HG03103 (cell line): Measurements from ENCODE around the gene ZFAND2A.
"Not testable (repeated sequence)": the region's sequence is repeated elsewhere in the genome, so short reads cannot be mapped to it uniquely, and the experiment has no call there.

Source experiments
- ATAC-seq: cut with Tn5 transposase; IDR thresholded peaks from one replicate; pipeline ENCODE4 v1.9.1; 2021; ENCODE audit warnings: low read depth; ENCODE audit not compliant: unreplicated experiment

ZFAND2A gene, protein sequence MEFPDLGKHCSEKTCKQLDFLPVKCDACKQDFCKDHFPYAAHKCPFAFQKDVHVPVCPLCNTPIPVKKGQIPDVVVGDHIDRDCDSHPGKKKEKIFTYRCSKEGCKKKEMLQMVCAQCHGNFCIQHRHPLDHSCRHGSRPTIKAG

DNA sequence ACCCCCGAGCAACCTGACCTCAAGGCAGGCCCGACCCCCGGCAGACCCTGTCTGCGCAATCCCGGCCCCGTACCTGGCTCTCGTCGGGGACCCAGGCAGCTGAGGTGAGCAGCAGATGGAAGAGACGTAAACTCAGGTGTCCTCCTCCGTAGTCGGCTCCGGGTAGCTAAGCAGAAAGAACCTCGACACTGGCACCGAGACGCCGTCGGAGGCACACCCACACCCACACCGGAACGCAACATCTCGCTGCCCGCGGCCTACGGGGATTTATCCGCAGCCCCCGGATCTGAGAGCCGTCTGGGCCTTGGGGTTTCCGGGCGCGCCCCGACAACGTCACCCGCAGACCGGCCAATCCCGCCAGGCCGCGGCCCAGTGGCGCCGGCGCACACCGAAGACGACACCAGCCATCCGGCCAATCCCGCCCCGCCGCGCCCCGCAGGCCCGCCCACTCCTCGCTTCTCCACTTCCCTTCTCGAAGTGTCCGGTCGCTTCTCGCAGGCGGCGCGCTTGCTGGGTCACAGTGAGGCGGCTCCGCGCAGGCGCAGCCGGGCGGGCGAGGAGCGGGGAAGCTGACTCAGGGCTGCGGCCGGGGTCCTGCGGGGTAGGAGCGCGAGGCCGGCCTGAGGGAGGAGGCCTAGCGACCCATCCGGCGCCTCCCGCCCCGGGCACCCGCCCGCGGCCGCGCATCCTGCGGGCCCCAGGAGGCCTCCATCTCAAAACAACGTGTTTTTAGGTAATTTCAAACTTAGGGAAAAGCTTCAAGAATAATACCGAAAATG lies at the start of gene ZFAND2A:
Gene ZFAND2A, minus strand, starts transcription at position 306 of the 779 bp plus-strand sequence. CDS start 1,984 bp downstream, outside the sequence.
- ATAC-seq = peak; percentile 92

DNA sequence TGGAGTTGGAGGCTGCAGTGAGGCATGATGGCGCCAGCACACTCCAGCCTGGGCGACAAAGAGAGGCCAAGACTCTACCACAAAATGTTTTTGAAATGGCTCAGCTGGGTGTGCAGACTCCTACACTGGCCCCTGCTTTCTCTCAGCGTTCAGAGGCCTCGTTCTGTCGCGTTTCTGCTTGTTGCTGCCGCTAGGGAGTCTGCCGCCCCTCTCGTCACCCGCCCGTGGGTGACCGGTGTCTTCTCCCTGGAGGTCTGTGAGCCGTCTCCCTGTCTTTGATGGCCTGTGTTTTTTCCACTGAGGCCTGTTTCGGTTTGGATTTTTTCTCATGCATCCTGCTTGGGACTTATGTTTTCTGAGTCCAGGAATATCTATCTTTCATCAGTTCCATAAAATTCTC lies 49.1 kb upstream of the ZFAND2A start:
- no peak for ATAC-seq

GRCh38 chr7:1205742-1206141 lies 45.7 kb upstream of the ZFAND2A start:
- not testable (repeated sequence) for ATAC-seq

DNA sequence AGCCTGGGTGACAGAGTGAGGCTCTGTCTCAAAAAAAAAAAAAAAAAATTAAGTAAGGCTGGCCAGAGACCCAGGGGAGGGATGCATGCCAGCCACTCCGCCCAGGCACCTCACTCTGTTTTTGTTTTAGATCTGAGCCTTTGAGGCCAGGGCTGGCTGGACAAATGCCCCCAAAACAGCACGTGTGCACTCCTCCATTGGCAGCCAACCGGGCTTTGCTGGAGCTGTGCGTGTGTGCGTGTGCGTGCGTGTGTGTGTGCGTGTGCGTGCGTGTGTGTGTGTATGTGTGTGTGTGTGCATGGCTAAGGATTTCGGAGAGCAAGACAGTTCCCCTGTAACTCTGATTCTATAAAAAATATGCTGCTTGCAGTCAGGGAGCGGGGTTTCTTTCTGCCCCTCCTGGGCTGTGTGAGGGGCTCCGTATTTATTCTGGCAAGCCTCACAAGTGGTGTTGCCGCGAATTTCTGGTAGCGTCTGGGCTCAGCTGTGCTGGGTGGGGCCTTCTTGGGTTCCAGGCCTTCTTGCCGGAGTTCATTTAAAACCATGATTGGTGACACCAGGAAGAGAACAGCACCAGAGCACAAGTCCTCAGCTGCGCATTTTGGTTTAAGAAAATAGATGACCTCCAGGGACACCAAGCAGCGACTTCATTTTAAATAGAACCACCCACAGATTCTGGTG lies 44.6 kb upstream of the ZFAND2A start:
- ATAC-seq = no peak

GRCh38 chr7:1202914-1203313 lies 42.9 kb upstream of the ZFAND2A start:
- ATAC-seq = not testable (repeated sequence)

DNA sequence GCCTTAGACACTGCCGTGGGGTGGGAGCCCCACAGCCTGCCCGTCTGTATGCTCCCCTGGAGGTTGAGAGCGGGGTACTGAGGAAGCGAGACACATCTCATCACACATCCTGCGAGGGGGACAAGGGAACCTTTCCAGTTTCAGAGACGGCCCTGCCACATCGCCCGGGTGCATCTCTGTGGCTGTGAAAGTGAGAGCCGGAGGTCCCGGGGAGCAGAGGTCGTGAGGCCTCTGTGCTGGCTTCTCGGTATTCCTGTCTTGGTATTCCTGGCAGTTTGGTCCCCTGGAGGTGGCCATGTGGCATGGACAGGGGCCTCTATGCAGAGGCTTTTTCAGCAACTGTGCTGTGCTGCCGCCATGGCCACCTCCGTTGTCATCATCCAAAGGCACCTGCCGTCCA lies 41.9 kb upstream of the ZFAND2A start:
- no peak for ATAC-seq

DNA sequence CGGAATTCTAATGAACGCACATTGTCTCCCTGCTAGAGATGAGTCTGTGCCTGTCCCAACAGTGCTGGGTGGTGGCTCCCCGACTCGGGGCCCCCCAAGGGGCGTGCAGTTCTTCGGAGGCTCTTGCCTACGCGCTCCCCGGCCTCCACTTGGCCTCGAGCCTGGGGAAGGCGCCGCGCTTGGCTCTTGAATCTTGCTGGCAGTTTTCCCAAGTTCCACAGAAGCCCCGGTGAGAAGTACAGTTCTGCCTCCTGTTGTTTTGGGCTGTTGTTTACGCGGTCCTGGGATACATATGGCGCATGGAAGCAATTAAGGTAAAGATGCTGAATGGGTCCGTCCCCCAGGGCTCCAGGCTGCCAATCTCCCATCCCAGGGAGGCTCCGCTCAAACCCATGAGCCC lies 40.0 kb upstream of the ZFAND2A start:
- no peak for ATAC-seq

DNA sequence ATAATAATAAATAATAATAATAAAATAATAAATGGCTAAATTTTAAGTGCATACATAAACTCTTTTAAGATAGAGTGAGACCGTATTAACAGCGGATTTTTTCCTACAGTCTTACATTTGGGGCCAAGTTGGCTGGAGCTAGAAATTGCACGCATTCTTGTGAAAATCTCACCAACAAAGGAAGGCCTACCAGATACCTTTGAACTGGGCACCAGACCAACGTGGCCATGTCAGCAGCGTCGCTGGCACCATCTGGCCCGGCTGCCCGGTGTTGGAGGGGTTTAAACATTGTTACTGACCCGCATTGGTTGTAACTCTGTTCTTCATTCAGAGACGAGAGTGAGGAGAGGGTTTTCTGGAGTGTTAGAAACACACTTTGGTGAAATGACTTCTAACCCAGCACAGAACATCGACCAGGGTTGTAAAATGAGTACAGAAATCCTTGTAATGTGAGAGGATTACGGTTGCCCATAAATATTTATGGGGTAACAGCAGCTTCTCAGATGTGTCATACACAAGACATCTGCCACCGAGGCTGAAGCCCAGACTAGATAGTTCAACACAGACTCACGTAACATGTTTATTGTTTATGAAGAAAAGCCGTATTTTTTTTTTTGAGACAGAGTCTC lies 38.1 kb upstream of the ZFAND2A start:
- ATAC-seq = no peak

DNA sequence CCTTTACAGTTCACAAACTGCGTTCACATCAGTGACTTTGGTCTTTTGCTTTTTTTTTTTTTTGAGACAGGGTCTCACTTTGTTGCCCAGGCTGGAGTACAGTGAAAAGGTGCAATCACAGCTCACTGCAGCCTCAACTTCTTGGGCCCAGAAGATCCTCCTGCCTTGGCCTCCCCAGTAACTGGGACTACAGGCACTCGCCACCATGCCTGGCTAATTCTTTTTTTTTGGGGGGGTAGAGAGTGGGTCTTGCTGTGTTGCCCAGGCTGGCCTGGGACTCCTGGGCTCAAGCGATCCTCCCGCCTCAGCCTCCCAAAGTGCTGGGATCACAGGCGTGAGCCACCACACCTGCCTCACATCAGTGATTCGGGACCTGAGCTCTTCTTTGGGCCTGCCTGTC lies 37.0 kb upstream of the ZFAND2A start:
- no peak for ATAC-seq

GRCh38 chr7:1196441-1196840 lies 36.4 kb upstream of the ZFAND2A start:
- not testable (repeated sequence) for ATAC-seq

DNA sequence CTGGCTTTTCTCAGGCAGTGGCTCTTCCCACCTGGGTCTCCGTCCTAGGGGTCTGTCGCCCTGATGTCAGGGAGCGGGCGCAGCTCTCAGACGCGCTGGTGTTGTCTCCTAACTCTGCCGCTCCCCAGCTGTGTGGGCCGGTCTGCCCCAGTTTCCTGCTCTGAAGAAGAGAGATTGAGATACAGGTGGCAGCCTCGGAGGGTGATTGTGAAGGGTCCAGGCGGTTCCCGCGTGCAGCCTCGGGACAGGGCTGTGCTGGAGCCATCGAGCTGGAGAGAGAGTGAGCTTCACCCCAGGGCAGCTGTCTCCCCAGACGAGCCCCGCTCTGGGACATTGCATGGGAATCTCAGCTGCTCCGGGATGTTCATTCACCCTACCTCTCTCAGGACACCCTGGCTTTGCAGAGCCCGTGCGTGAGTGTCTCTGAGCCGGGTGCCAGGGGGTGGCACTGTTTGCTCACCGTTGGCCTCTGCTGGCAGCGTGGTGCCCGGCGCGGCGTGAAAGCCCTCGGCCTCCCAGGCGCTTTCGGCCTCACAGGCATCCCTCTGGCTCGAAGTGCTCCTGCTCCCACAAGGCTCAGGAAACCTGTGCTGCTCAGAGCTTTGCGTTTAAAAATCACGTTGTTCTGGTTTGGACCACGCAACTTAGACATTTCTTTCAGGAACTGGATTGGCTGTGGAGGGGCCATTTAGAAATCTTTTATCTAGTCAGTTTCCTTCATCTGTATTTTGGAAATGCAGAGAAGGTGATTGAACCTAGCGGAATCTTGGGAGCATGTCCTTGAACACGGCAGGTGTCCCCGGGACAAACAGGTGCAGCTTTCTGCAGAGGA lies 33.8 kb upstream of the ZFAND2A start:
- ATAC-seq = no peak

DNA sequence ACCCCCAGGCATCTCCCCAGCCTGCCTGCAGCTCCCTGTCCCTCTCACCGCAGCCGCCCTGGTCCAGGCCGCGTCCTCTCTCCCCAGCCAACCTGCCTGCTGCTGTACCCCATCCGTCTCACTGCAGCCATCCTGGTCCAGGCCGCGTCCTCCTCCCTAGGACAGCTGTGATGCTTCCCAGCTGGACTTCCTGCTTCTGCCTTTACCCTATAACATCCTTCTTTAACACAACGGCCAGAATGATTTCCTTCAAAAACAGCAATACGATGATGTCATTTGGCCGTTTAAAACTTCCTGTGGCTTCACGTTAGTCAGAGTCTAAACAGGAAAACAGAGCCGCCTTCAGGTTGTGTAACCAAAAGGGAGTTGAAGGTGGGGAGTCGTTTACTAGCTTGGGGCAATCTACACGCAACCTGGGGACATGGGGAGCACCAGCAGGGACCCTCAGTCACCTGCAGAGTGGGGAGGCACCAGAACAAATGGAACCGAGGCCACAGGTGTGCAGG lies 32.2 kb upstream of the ZFAND2A start:
- no peak for ATAC-seq

GRCh38 chr7:1189986-1190772 lies 30.2 kb upstream of the ZFAND2A start:
- ATAC-seq = no peak

GRCh38 chr7:1188720-1189294 lies 28.8 kb upstream of the ZFAND2A start:
- ATAC-seq = no peak

GRCh38 chr7:1187127-1187526 lies 27.1 kb upstream of the ZFAND2A start:
- no peak for ATAC-seq

- no peak for ATAC-seq
Observed at GRCh38 chr7:1181640-1182039, 21.6 kb upstream of the ZFAND2A start.

DNA sequence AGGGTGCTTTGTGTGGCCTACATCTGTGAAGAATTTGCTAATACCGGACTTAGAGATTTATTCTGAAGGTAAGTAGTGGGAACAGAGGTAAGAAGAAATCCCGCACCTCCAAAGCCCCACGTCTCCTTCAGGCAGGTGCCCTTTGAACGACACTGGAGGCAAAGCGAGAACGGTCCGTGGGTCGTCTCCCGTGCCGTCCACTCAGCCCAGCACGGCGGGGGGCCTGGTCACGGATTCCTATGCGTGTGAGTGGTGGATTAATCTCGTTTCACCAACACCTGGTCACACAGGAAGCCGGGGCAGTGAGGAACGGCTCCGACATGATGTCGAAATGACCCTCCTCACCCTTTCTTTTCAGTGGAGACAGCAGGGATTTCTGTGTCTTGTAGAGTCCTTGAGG lies 21.0 kb upstream of the ZFAND2A start:
- no peak for ATAC-seq

DNA sequence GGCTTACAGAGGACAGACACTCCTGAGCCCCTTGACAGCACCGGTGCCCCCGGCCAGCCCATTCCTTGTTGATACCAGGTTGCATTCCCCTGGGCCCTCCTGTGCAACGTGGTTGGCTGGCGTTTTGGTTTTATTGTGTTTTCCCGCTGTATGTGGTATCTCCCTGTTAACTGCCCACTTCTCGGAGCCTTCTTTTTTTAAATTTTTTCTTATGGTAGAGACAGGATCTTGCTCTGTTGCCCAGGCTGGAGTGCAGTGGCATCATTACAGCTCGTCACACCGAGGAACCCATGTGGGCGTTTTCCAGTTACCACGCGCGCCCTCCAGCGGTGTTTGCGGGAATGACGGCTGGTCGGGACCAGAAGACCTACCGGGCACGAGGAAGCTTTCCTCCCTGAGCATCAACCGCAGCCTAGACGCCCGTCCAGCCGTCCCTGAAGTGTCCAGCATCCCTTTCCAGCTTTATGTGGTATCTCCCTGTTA lies 16.9 kb upstream of the ZFAND2A start:
- ATAC-seq = no peak
